HG02759 (cell line): ENCODE measurements around the gene ANKLE1.
A peak's percentile ranks its signal among the peaks of the same experiment; 100 is the strongest.
"Not testable (repeated sequence)": the region's sequence is repeated elsewhere in the genome, so short reads cannot be mapped to it uniquely, and the experiment has no call there.

Experiments
- ATAC-seq: cut with Tn5 transposase; IDR thresholded peaks from one replicate; pipeline ENCODE4 v1.9.1; 2021; ENCODE audit warnings: mild to moderate bottlenecking, moderate library complexity; ENCODE audit not compliant: unreplicated experiment

ANKLE1 gene

GRCh38 chr19:17279436-17279835 is 2.3 kb upstream of the ANKLE1 start:
- no peak for ATAC-seq

- ATAC-seq, result peak; percentile 74
Measured at GRCh38 chr19:17282488-17283125, 906 bp downstream of the ANKLE1 start.

GRCh38 chr19:17283504-17283996 is 1.8 kb downstream of the ANKLE1 start:
- ATAC-seq, result no peak

- ATAC-seq, result no peak
Measured at GRCh38 chr19:17285415-17286135, 3.9 kb downstream of the ANKLE1 start.

- ATAC-seq, result no peak
Measured at GRCh38 chr19:17286263-17286662, 4.6 kb downstream of the ANKLE1 start.

GRCh38 chr19:17286752-17287151 is 5.1 kb downstream of the ANKLE1 start:
- ATAC-seq, result no peak

- ATAC-seq, result no peak
Measured at GRCh38 chr19:17289489-17289888, 7.8 kb downstream of the ANKLE1 start.

- ATAC-seq, result peak; percentile 84
Measured at GRCh38 chr19:17292301-17293074, 10.8 kb downstream of the ANKLE1 start.

GRCh38 chr19:17293605-17294004 is 11.9 kb downstream of the ANKLE1 start:
- no peak for ATAC-seq

- no peak for ATAC-seq
Measured at GRCh38 chr19:17294051-17294891, 12.6 kb downstream of the ANKLE1 start.

- ATAC-seq, result not testable (repeated sequence)
Measured at GRCh38 chr19:17295551-17295950, 13.8 kb downstream of the ANKLE1 start.

- no peak for ATAC-seq
Measured at GRCh38 chr19:17296273-17296672, 14.6 kb downstream of the ANKLE1 start.

- no peak for ATAC-seq
Measured at GRCh38 chr19:17296976-17297375, 15.3 kb downstream of the ANKLE1 start.

GRCh38 chr19:17300992-17301619 is 19.4 kb downstream of the ANKLE1 start:
- ATAC-seq, result no peak

- no peak for ATAC-seq
Measured at GRCh38 chr19:17302391-17303166, 20.9 kb downstream of the ANKLE1 start.

GRCh38 chr19:17303167-17303939 is 21.7 kb downstream of the ANKLE1 start, which contains the start of gene ABHD8:
TSS of gene ABHD8 (minus strand) at chr19:17303425. CDS start at chr19:17301616, 1,809 bp downstream.
- ATAC-seq, result peak; percentile 60

GRCh38 chr19:17303940-17304267 is 22.2 kb downstream of the ANKLE1 start:
- no peak for ATAC-seq

GRCh38 chr19:17304386-17305215 is 22.9 kb downstream of the ANKLE1 start:
- no peak for ATAC-seq
